GM21528 (cell line): ENCODE data around the gene CTNNA3.

ENCODE experiments used
- ATAC-seq: cut with Tn5 transposase; IDR thresholded peaks from one replicate; pipeline ENCODE4 v1.9.1; 2021; ENCODE audit warnings: mild to moderate bottlenecking, moderate library complexity; ENCODE audit not compliant: unreplicated experiment, low FRiP score

The CTNNA3 gene

GRCh38 chr10:67386260-67386659, 309.7 kb downstream of the CTNNA3 start:
- no peak for ATAC-seq

DNA sequence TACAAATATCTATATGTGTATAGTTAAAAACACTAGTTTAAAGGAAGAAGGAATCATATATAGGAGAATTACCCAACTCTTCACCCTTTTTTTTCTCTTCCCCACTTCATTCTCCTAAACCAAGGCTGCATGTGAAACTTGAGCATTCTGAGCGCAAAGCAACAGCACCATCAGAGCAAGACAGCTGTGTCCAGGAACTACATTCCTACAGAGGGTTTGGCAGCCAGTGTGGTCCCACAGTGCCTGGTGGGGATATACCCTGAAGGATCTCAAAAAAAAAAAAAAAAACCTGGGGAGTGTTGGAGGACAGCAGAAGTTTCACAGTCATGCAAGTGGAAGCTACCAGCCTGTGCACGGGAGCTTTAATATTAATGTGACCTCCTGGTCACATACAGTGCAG, 310.4 kb downstream of the CTNNA3 start:
- no peak for ATAC-seq

DNA sequence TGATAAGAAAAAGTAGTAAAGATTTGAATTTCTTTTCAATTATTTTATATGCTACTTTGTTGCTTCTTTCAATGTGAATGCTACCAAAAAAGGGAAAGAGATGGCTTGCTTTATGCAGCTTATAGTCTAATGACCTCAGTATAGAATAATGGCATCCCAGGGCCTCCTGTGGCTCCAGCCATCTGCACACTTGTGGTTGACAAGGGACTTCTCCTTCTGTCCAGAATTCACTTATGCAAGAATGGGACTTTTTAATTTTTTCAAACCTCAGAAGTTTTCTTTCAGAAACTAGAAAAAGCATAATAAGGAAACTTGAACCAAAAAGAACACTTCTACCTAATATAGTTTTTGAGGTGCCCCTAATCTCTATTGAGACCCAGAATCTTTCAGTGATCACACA, 310.9 kb downstream of the CTNNA3 start:
- ATAC-seq: no peak

- no peak for ATAC-seq
Observed at GRCh38 chr10:67331121-67331910, 364.7 kb downstream of the CTNNA3 start.

GRCh38 chr10:67327626-67328535, 368.1 kb downstream of the CTNNA3 start:
- no peak for ATAC-seq

- no peak for ATAC-seq
Observed at GRCh38 chr10:67319976-67320375, 376.0 kb downstream of the CTNNA3 start.

DNA sequence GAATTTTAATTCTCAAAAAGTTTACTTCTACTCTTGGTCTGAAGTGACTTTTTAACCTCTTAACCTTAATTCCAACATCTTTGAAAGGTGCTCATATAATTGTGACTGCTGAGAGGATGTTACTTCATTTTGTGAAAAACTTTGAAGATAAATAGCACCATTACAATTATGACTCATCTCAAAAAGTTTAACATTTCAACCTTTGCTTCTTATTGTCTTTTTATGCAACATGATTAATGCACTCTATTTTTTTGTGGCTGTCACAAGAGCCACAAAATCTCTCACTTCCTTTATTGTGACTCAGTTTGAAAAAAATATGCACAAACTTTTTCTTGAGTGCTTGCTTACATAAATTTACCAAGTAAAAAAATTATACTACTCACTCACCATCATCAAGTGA, 387.1 kb downstream of the CTNNA3 start:
- ATAC-seq: no peak

- no peak for ATAC-seq
Observed at GRCh38 chr10:67306588-67307205, 389.3 kb downstream of the CTNNA3 start.

DNA sequence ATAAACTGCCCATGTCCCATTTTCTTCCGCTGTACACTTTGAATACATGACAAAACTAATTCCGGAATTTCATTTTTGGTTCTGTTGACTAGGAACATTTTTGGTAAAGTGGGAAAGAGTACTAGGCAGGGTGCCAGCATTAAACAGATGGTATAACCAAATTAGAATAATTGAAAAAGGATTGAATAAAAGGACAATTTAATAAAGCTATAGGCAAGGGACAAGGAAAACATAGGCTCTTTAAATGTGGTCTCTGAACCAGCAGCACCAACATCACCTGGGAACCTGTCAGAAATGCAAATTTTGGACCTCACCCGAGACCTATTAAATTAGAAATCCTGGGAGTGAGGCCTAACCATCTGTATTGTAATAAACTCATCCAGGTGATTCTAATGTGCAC, 393.3 kb downstream of the CTNNA3 start:
- ATAC-seq: no peak

GRCh38 chr10:67299761-67300160, 396.2 kb downstream of the CTNNA3 start:
- ATAC-seq: no peak

DNA sequence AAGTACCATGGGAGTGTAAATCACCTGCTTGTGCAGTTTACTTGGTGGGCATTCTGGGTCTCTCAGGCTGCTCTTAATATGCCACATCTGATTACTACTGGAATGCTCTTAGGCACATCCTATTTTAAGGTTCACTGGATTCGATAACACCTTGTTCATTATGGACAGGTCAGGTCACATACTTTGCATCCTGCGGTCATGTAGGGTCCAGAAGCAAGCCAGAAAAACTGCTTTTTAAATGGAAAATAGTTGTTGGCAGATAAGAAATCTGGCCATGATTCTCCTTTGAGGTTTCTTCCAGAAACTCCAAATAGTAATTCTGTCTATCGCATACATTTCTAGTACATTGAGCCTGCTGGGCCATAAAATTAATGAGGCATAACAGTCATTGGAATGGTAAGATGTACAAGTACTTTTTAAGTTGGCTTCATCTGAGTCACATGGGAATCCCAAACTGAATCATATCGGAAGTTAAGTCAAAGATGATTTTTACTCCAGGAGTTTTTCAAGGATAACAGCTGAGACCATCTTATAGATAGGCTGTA, 398.3 kb downstream of the CTNNA3 start:
- ATAC-seq: no peak

GRCh38 chr10:67296926-67297325, 399.1 kb downstream of the CTNNA3 start:
- no peak for ATAC-seq

DNA sequence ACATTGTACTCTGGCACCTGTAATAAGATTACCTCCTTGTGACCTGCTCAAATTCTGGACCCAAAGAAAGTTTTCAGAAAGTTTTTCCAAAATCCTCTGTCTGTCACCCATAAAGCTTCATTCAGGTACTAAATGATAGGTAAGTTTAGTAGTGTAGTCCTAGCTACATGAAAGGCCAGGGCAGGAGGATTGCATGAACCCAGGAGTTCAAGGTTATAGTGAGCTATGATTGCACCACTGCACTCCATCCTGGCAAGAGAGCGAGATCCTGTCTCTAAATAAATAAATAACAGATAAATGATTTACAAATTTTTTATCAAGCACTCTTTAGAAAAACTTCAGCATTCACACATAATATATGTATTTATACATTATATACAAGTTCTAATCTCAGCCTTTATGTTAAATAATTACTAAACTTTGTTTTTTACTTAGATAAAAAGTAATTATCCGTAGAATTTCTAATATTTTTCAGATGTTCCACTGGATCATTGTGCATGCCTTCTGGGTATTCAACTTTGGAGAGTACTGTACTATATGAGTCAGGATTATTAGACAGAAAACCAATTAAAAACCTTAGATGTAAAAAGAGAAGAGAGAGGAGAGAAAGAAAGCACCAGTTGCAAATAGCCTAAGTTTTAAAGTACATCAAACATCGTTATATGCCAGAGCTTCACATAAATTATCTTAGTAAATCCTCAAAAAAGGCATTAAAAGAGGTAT, 407.1 kb downstream of the CTNNA3 start:
- no peak for ATAC-seq

- ATAC-seq: no peak
Observed at GRCh38 chr10:67284589-67284988, 411.4 kb downstream of the CTNNA3 start.

- no peak for ATAC-seq
Observed at GRCh38 chr10:67282871-67283270, 413.1 kb downstream of the CTNNA3 start.

DNA sequence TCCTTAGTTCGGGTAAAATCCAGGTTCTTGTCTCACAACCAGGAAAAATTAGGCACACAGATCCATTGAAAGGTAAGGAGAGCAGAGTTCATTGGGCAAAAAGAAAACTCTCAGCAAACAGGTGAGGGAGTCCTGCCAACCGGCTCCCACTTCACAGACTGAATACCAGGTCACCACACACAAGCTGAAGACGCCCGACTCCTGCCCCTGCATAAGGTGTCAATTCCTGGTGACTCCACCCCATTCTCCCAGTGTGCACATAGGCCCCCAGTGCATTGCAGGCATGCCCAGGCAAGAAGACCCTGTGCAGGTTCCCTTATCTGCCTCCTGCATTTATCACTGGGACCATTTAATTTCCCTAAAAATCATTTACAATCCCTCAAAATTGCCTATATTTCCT, 415.6 kb downstream of the CTNNA3 start:
- ATAC-seq: no peak

GRCh38 chr10:67277402-67277801, 418.6 kb downstream of the CTNNA3 start:
- ATAC-seq: no peak

GRCh38 chr10:67269828-67270227, 426.2 kb downstream of the CTNNA3 start:
- no peak for ATAC-seq

DNA sequence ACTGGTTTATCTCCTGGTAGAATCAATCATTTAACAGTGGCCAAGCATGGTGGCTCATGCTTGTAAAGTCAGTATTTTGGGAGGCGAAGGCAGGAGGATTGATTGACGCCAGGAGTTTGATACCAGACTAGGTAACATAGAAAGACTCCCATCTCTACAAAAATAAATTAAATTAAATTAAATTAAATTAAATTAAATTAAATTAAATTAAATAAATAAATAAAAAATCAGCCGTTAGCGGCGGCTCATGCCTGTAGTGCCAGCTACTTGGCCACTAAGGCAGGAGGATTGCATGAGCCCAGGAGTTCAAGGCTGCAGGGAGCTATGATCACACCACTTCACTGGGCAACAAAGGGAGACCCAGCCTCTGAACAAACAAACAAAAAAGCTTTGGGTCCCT, 427.8 kb downstream of the CTNNA3 start:
- no peak for ATAC-seq

DNA sequence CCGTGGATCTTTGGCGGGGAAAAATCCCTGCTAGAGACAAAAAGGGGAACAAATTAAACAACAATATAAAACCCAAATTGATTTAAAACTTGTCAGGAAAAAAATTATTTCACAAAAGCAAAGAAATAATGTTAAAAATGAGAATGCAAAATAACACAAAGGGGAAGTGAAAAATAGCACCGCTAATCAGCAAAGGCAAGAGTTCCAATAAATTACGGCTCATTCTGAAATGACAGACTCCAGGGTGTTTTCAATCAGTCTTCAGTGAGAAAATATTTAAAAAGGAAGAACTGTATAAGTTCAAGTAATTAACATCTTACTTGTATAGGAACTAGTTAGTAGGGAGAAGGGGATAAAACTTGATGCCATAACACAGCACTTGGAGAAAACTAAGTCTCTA, 433.3 kb downstream of the CTNNA3 start:
- ATAC-seq: no peak
